Loucy (cell line): Measurements from ENCODE around the gene JPT2.

ENCODE experiments used
- H2AFZ ChIP-seq: fragments of 200-600 bp; sonication (generic); 2 replicates; pipeline ENCODE4 v1.6.0; 2016; ENCODE audit warnings: antibody characterized with exemption, mild to moderate bottlenecking, low read length, moderate library complexity
- H3F3A ChIP-seq: fragments of 200-600 bp; 2 replicates; pipeline ENCODE4 v1.6.0; 2016; ENCODE audit warnings: antibody characterized with exemption, low read depth, mild to moderate bottlenecking
- H3K27me3 ChIP-seq: fragments of 200-600 bp; sonication (generic); 2 replicates; pipeline ENCODE4 v1.6.1; 2014; ENCODE audit warnings: low read length, mild to moderate bottlenecking; ENCODE audit not compliant: insufficient read depth, poor library complexity, severe bottlenecking
- H3K36me3 ChIP-seq: fragments of 200-600 bp; sonication (generic); 2 replicates; pipeline ENCODE4 v1.6.1; 2016; ENCODE audit warnings: low read length; ENCODE audit not compliant: insufficient read depth
- H3K4me1 ChIP-seq: fragments of 200-600 bp; sonication (generic); 2 replicates; pipeline ENCODE4 v1.5.1; 2014; ENCODE audit warnings: low read length, mild to moderate bottlenecking; ENCODE audit not compliant: insufficient read depth, poor library complexity, severe bottlenecking
- H3K4me2 ChIP-seq: fragments of 200-600 bp; sonication (generic); 2 replicates; pipeline ENCODE4 v1.6.0; 2014; ENCODE audit warnings: antibody characterized with exemption, low read length, low read depth, mild to moderate bottlenecking; ENCODE audit not compliant: poor library complexity, severe bottlenecking
- H3K4me3 ChIP-seq: fragments of 200-600 bp; sonication (generic); 2 replicates; pipeline ENCODE4 v1.5.1; 2014; ENCODE audit warnings: low read length, mild to moderate bottlenecking, mixed read lengths; ENCODE audit not compliant: poor library complexity, severe bottlenecking
- H3K79me2 ChIP-seq: fragments of 200-600 bp; sonication (generic); 2 replicates; pipeline ENCODE4 v1.6.1; 2014; ENCODE audit warnings: low read length; ENCODE audit not compliant: insufficient read depth
- H3K9ac ChIP-seq: fragments of 200-600 bp; sonication (generic); 2 replicates; pipeline ENCODE4 v1.6.0; 2014; ENCODE audit warnings: mild to moderate bottlenecking, low read depth, low read length, moderate library complexity; ENCODE audit not compliant: poor library complexity, severe bottlenecking
- H3K9me2 ChIP-seq: fragments of 200-600 bp; sonication (generic); replicated peaks from 2 replicates; pipeline ENCODE4 v1.6.1; 2016; ENCODE audit warnings: low read depth, low read length, mixed read lengths
- H3K9me3 ChIP-seq: fragments of 200-600 bp; sonication (generic); 2 replicates; pipeline ENCODE4 v1.6.1; 2014; ENCODE audit warnings: mild to moderate bottlenecking, antibody characterized with exemption, low read length, low read depth; ENCODE audit not compliant: insufficient read depth
- H4K20me1 ChIP-seq: fragments of 200-600 bp; sonication (generic); 2 replicates; pipeline ENCODE4 v1.6.0; 2014; ENCODE audit warnings: antibody characterized with exemption, low read length, mild to moderate bottlenecking; ENCODE audit not compliant: insufficient read depth, poor library complexity, severe bottlenecking
- EZH2phosphoT487 ChIP-seq: fragments of 200-600 bp; IDR thresholded peaks from 2 replicates; pipeline ENCODE4 v1.6.1; 2018; ENCODE audit warnings: antibody characterized with exemption, mild to moderate bottlenecking, moderate library complexity, borderline replicate concordance
- TF ChIP-seq, protein P1 (sequence below): fragments of 200-600 bp; sonication (generic); conservative IDR thresholded peaks from 2 replicates; pipeline ENCODE4 v1.5.1; 2014; ENCODE audit warnings: mild to moderate bottlenecking, antibody characterized with exemption, low read length

The JPT2 gene

DNA sequence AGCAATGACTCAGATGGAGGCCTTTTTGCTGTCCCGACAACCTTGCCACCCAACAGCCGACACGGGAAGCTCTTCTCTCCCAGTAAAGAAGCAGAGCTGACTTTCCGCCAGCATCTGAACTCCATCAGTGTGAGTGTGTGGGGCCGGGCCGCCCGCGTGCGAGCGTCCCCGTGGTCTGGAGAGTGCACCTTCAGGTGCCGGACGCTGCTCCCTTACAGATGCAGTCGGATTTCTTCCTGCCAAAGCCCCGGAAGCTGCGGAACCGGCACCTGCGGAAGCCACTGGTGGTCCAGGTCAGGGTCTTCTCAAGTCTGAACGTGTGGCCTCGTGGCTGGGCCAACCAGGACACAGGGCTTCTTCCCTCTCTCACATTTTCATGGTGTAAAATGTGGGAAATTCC, 15.5 kb upstream of the JPT2 start:
- TF ChIP-seq, protein P1, sequence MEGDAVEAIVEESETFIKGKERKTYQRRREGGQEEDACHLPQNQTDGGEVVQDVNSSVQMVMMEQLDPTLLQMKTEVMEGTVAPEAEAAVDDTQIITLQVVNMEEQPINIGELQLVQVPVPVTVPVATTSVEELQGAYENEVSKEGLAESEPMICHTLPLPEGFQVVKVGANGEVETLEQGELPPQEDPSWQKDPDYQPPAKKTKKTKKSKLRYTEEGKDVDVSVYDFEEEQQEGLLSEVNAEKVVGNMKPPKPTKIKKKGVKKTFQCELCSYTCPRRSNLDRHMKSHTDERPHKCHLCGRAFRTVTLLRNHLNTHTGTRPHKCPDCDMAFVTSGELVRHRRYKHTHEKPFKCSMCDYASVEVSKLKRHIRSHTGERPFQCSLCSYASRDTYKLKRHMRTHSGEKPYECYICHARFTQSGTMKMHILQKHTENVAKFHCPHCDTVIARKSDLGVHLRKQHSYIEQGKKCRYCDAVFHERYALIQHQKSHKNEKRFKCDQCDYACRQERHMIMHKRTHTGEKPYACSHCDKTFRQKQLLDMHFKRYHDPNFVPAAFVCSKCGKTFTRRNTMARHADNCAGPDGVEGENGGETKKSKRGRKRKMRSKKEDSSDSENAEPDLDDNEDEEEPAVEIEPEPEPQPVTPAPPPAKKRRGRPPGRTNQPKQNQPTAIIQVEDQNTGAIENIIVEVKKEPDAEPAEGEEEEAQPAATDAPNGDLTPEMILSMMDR: no peak
- no peak for TF ChIP-seq EZH2phosphoT487
- H2AFZ ChIP-seq: no peak overlapping the region
- H3K27me3 ChIP-seq: no peaks in the 10 kb centered on the region
- no peak overlapping the region for H3K4me2 ChIP-seq
- peaks cover 24% of the 10 kb centered on the region; the same call in 1 of the 2 replicates for H3K36me3 ChIP-seq
- no peak overlapping the region for H3K4me3 ChIP-seq
- no peaks in the 10 kb centered on the region for H3K4me1 ChIP-seq
- no peaks in the 10 kb centered on the region for H3K9me2 ChIP-seq
- H3K9me3 ChIP-seq: no peaks in the 10 kb centered on the region
- no peaks in the 10 kb centered on the region for H4K20me1 ChIP-seq
- H3K79me2 ChIP-seq: no peaks in the 10 kb centered on the region
- H3K9ac ChIP-seq: no peak overlapping the region
- no peaks in the 10 kb centered on the region for H3F3A ChIP-seq

DNA sequence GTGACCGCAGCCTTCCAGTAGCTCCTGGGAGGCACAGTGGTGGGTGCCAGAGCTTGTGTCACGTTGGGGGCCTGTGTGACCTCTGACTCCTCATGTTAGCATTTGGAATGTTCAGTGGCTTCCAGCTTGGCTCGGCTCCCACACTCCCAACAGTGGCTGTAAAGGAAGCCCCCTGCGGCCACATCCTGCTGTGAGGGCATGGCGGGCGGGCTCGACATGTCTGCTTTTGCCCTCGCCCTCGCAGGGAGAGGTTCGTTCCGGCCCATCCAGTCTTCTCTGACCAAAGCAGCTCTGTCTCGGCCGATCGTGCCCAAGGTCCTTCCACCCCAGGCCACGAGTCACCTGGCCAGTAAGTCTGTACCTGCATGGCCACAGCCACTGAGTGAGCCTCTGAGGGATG, 12.2 kb upstream of the JPT2 start:
- no peaks in the 10 kb centered on the region for H3K9me2 ChIP-seq
- H3K36me3 ChIP-seq: peaks cover 27% of the 10 kb centered on the region; the same call in 1 of the 2 replicates
- no peak overlapping the region for H3K4me2 ChIP-seq
- H3K27me3 ChIP-seq: no peaks in the 10 kb centered on the region
- no peaks in the 10 kb centered on the region for H4K20me1 ChIP-seq
- H3K9me3 ChIP-seq: no peaks in the 10 kb centered on the region
- H3K4me3 ChIP-seq: no peak overlapping the region
- no peak overlapping the region for H2AFZ ChIP-seq
- TF ChIP-seq, protein P1: no peak
- no peak for TF ChIP-seq EZH2phosphoT487
- H3K79me2 ChIP-seq: no peaks in the 10 kb centered on the region
- no peaks in the 10 kb centered on the region for H3F3A ChIP-seq
- H3K9ac ChIP-seq: no peak overlapping the region
- no peaks in the 10 kb centered on the region for H3K4me1 ChIP-seq

DNA sequence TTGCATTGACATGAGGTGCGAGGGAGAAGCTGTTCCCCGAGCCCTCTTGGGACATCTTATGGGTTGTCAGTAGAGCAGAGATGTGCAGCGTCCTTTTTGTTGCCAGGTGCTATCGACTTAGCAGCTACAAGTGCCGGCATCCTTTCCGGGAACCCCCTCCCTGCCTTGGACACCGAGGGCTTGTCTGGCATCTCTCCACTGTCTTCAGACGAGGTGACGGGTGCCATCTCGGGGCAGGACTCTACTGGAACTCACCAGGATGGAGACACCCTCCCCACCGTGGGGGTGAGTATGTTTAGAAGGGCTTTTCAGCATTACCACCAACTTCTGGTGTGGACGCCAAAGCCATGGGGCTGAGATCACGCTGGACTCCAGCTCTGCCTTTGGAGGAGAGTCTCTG, 11.8 kb upstream of the JPT2 start:
- no peaks in the 10 kb centered on the region for H3K9me2 ChIP-seq
- no peak overlapping the region for H3K4me3 ChIP-seq
- H3K79me2 ChIP-seq: no peaks in the 10 kb centered on the region
- H3K4me2 ChIP-seq: no peak overlapping the region
- H3K9ac ChIP-seq: no peak overlapping the region
- no peak for TF ChIP-seq EZH2phosphoT487
- TF ChIP-seq, protein P1: no peak
- H3K9me3 ChIP-seq: no peaks in the 10 kb centered on the region
- no peaks in the 10 kb centered on the region for H4K20me1 ChIP-seq
- H3K36me3 ChIP-seq: peaks cover 32% of the 10 kb centered on the region; the same call in 1 of the 2 replicates
- no peaks in the 10 kb centered on the region for H3F3A ChIP-seq
- H3K27me3 ChIP-seq: no peaks in the 10 kb centered on the region
- H2AFZ ChIP-seq: no peak overlapping the region
- no peaks in the 10 kb centered on the region for H3K4me1 ChIP-seq
